Ishikawa (cell line): Measurements from ENCODE around the gene RNF151.

Experiments
- CEBPB ChIP-seq: IDR thresholded peaks from 2 replicates; pipeline ENCODE4 v1.6.1; 2012
- EGR1 ChIP-seq: IDR thresholded peaks from 2 replicates; pipeline ENCODE4 v1.6.1; 2012
- EP300 ChIP-seq: IDR thresholded peaks from 2 replicates; pipeline ENCODE4 v1.6.1; 2012; ENCODE audit warnings: borderline replicate concordance
- FOXM1 ChIP-seq: IDR thresholded peaks from 2 replicates; pipeline ENCODE4 v1.6.1; 2012; ENCODE audit warnings: low read depth, borderline replicate concordance
- NFIC ChIP-seq: IDR thresholded peaks from 2 replicates; pipeline ENCODE4 v1.6.1; 2012
- RAD21 ChIP-seq: IDR thresholded peaks from 2 replicates; pipeline ENCODE4 v1.6.1; 2012; ENCODE audit warnings: low read depth
- TAF1 ChIP-seq: IDR thresholded peaks from 2 replicates; pipeline ENCODE4 v1.6.1; 2012; ENCODE audit warnings: low read depth, mild to moderate bottlenecking
- TCF12 ChIP-seq: IDR thresholded peaks from 2 replicates; pipeline ENCODE4 v1.6.1; 2012; ENCODE audit warnings: low read depth
- YY1 ChIP-seq: IDR thresholded peaks from 2 replicates; pipeline ENCODE4 v1.6.1; 2012; ENCODE audit warnings: low read depth
- ZBTB7A ChIP-seq: IDR thresholded peaks from 2 replicates; pipeline ENCODE4 v1.6.1; 2012; ENCODE audit warnings: low read depth
- TF ChIP-seq, protein P1 (sequence below): IDR thresholded peaks from 2 replicates; pipeline ENCODE4 v1.6.1; 2012; ENCODE audit warnings: low read depth, mild to moderate bottlenecking
- TF ChIP-seq, protein P2 (sequence below): IDR thresholded peaks from 2 replicates; pipeline ENCODE4 v1.6.1; 2012
- TF ChIP-seq, protein P3 (sequence below): IDR thresholded peaks from 2 replicates; pipeline ENCODE4 v1.6.1; 2012

DNA sequence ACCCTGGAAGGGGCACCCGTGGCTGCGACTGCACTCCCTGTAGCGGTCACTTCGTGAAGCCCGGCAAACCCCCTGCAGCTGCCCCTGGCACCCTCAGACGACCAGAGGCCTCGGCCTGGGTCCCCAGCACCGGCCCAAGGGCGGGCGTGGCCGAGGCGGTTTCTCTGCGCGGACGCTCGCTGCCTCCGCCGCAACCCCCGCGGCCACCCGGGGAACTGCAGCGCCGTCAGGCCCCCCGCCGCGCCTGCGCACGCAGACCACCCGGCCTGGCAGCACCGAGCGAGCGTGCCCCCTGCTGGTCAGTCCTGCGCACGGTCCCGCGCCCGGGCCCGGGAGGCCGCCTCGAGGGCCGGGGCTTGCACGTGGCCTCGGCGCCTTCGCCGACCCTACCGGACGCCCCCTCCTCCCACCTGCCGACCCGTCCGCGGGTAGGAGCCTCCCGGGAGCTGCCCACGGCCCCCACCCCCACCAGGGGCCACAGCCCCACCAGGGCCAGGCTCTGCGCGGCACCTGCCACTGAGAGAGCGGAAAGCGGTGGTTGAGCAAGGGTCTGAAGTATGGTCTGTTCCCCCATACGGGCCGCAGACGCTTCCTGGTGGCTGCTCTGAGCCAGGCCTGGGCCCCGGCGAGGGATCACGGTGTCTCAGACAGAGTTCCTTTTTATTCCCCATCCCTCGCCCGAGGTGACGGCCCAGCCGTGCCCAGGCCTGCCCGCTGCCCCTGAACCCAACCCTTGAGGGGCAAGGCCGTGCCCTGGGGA is 36.9 kb upstream of the RNF151 start:
- TF ChIP-seq, protein P1, sequence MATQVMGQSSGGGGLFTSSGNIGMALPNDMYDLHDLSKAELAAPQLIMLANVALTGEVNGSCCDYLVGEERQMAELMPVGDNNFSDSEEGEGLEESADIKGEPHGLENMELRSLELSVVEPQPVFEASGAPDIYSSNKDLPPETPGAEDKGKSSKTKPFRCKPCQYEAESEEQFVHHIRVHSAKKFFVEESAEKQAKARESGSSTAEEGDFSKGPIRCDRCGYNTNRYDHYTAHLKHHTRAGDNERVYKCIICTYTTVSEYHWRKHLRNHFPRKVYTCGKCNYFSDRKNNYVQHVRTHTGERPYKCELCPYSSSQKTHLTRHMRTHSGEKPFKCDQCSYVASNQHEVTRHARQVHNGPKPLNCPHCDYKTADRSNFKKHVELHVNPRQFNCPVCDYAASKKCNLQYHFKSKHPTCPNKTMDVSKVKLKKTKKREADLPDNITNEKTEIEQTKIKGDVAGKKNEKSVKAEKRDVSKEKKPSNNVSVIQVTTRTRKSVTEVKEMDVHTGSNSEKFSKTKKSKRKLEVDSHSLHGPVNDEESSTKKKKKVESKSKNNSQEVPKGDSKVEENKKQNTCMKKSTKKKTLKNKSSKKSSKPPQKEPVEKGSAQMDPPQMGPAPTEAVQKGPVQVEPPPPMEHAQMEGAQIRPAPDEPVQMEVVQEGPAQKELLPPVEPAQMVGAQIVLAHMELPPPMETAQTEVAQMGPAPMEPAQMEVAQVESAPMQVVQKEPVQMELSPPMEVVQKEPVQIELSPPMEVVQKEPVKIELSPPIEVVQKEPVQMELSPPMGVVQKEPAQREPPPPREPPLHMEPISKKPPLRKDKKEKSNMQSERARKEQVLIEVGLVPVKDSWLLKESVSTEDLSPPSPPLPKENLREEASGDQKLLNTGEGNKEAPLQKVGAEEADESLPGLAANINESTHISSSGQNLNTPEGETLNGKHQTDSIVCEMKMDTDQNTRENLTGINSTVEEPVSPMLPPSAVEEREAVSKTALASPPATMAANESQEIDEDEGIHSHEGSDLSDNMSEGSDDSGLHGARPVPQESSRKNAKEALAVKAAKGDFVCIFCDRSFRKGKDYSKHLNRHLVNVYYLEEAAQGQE = no peak
- TF ChIP-seq EP300 = peak; percentile 51; the same call in 1 of the 2 replicates
- TF ChIP-seq ZBTB7A = no peak; the same call in none of the 2 replicates
- peak; percentile 42; the same call in 1 of the 2 replicates for TF ChIP-seq TAF1
- TF ChIP-seq NFIC = no peak
- no peak for TF ChIP-seq EGR1
- peak; percentile 89 for TF ChIP-seq RAD21
- TF ChIP-seq, protein P2, sequence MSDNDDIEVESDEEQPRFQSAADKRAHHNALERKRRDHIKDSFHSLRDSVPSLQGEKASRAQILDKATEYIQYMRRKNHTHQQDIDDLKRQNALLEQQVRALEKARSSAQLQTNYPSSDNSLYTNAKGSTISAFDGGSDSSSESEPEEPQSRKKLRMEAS = peak; percentile 95
- TF ChIP-seq YY1 = 0 out of 2 replicates have a peak, but pooled peaks have one; percentile 18
- TF ChIP-seq CEBPB = no peak
- TF ChIP-seq, protein P3, sequence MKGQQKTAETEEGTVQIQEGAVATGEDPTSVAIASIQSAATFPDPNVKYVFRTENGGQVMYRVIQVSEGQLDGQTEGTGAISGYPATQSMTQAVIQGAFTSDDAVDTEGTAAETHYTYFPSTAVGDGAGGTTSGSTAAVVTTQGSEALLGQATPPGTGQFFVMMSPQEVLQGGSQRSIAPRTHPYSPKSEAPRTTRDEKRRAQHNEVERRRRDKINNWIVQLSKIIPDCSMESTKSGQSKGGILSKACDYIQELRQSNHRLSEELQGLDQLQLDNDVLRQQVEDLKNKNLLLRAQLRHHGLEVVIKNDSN = peak; percentile 28; the same call in 1 of the 2 replicates
- TF ChIP-seq TCF12 = no peak
- no peak for TF ChIP-seq FOXM1
